HL-60 (cell line): ENCODE measurements around the gene USP26.

ENCODE experiments used
- POLR2AphosphoS5 ChIP-seq: IDR thresholded peaks from 2 replicates; pipeline ENCODE4 v1.6.1; 2012; ENCODE audit warnings: low read depth
- TF ChIP-seq, protein P1 (sequence below): IDR thresholded peaks from one replicate; pipeline ENCODE4 v1.5.1; 2011; ENCODE audit warnings: low read length, control low read depth, inconsistent platforms; ENCODE audit not compliant: insufficient read depth
- TF ChIP-seq, protein P2 (sequence below): IDR thresholded peaks from 2 replicates; pipeline ENCODE4 v1.6.1; 2012; ENCODE audit warnings: low read depth; ENCODE audit not compliant: insufficient replicate concordance

DNA sequence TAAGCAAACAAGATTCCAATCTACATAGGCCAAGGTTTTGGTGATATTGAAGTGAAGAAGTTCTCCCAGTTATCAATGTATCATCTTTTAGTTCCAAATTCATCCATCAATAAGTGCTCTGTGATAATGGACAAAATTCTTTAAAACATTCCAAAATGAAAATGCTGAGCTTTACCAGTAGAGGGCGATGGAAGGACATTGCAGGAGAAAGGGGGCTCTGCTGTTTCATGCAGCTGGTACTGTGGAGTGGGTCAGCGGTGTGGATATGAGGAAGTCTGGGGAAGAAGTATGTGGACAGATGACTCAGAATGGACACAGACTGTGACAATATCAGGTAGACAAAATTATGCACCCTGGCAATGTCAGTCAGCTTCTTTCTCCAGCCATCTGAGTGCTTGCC, 91.9 kb downstream of the USP26 start:
- TF ChIP-seq, protein P1, sequence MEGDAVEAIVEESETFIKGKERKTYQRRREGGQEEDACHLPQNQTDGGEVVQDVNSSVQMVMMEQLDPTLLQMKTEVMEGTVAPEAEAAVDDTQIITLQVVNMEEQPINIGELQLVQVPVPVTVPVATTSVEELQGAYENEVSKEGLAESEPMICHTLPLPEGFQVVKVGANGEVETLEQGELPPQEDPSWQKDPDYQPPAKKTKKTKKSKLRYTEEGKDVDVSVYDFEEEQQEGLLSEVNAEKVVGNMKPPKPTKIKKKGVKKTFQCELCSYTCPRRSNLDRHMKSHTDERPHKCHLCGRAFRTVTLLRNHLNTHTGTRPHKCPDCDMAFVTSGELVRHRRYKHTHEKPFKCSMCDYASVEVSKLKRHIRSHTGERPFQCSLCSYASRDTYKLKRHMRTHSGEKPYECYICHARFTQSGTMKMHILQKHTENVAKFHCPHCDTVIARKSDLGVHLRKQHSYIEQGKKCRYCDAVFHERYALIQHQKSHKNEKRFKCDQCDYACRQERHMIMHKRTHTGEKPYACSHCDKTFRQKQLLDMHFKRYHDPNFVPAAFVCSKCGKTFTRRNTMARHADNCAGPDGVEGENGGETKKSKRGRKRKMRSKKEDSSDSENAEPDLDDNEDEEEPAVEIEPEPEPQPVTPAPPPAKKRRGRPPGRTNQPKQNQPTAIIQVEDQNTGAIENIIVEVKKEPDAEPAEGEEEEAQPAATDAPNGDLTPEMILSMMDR = no peak
- TF ChIP-seq, protein P2, sequence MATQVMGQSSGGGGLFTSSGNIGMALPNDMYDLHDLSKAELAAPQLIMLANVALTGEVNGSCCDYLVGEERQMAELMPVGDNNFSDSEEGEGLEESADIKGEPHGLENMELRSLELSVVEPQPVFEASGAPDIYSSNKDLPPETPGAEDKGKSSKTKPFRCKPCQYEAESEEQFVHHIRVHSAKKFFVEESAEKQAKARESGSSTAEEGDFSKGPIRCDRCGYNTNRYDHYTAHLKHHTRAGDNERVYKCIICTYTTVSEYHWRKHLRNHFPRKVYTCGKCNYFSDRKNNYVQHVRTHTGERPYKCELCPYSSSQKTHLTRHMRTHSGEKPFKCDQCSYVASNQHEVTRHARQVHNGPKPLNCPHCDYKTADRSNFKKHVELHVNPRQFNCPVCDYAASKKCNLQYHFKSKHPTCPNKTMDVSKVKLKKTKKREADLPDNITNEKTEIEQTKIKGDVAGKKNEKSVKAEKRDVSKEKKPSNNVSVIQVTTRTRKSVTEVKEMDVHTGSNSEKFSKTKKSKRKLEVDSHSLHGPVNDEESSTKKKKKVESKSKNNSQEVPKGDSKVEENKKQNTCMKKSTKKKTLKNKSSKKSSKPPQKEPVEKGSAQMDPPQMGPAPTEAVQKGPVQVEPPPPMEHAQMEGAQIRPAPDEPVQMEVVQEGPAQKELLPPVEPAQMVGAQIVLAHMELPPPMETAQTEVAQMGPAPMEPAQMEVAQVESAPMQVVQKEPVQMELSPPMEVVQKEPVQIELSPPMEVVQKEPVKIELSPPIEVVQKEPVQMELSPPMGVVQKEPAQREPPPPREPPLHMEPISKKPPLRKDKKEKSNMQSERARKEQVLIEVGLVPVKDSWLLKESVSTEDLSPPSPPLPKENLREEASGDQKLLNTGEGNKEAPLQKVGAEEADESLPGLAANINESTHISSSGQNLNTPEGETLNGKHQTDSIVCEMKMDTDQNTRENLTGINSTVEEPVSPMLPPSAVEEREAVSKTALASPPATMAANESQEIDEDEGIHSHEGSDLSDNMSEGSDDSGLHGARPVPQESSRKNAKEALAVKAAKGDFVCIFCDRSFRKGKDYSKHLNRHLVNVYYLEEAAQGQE = no peak
- no peak for TF ChIP-seq POLR2AphosphoS5
